ENCODE data around the gene MRPL39.

Gene MRPL39

GRCh38 chr21:25614441-25614840 is 7.2 kb upstream of the MRPL39 start:
- DNase-seq (ENCODE audit: low read depth in 2 of 2) = no peak

GRCh38 chr21:25608044-25608737 is 910 bp upstream of the MRPL39 start:
- peak; percentile 48 to 57 for DNase-seq (ENCODE audit: low read depth in 2 of 2)

- no peak for DNase-seq (ENCODE audit: low read depth in 2 of 2)
Measured at GRCh38 chr21:25589887-25590286, 17.4 kb downstream of the MRPL39 start.

GRCh38 chr21:25586791-25587190 is 20.5 kb downstream of the MRPL39 start:
- DNase-seq (ENCODE audit: low read depth in 2 of 2) = no peak

GRCh38 chr21:25586326-25586725 is 21.0 kb downstream of the MRPL39 start:
- DNase-seq (ENCODE audit: low read depth in 2 of 2) = no peak

GRCh38 chr21:25584833-25585676 is 22.2 kb downstream of the MRPL39 start:
- no peak for DNase-seq (ENCODE audit: low read depth in 2 of 2)

GRCh38 chr21:25583370-25584130 is 23.7 kb downstream of the MRPL39 start:
- DNase-seq (ENCODE audit: low read depth in 2 of 2) = no peak

- DNase-seq (ENCODE audit: low read depth in 2 of 2) = no peak
Measured at GRCh38 chr21:25582888-25583287, 24.4 kb downstream of the MRPL39 start.

- no peak for DNase-seq (ENCODE audit: low read depth in 2 of 2)
Measured at GRCh38 chr21:25582164-25582790, 25.0 kb downstream of the MRPL39 start.

- DNase-seq (ENCODE audit: low read depth in 2 of 2) = no peak
Measured at GRCh38 chr21:25581582-25581981, 25.7 kb downstream of the MRPL39 start.

- no peak for DNase-seq (ENCODE audit: low read depth in 2 of 2)
Measured at GRCh38 chr21:25580912-25581260, 26.4 kb downstream of the MRPL39 start.

- no peak for DNase-seq (ENCODE audit: low read depth in 2 of 2)
Measured at GRCh38 chr21:25579226-25580013, 27.9 kb downstream of the MRPL39 start.

- no peak for DNase-seq (ENCODE audit: low read depth in 2 of 2)
Measured at GRCh38 chr21:25578056-25578961, 29.0 kb downstream of the MRPL39 start.

GRCh38 chr21:25577424-25578055 is 29.7 kb downstream of the MRPL39 start:
- DNase-seq (ENCODE audit: low read depth in 2 of 2) = no peak

- DNase-seq (ENCODE audit: low read depth in 2 of 2) = peak; percentile 51 to 71
Measured at GRCh38 chr21:25573409-25574206, 33.7 kb downstream of the MRPL39 start.

- DNase-seq (ENCODE audit: low read depth in 2 of 2) = no peak
Measured at GRCh38 chr21:25572861-25573310, 34.4 kb downstream of the MRPL39 start.

- no peak for DNase-seq (ENCODE audit: low read depth in 2 of 2)
Measured at GRCh38 chr21:25571726-25572121, 35.6 kb downstream of the MRPL39 start.

- no peak for DNase-seq (ENCODE audit: low read depth in 2 of 2)
Measured at GRCh38 chr21:25569711-25570110, 37.6 kb downstream of the MRPL39 start.

GRCh38 chr21:25569084-25569483 is 38.2 kb downstream of the MRPL39 start:
- DNase-seq (ENCODE audit: low read depth in 2 of 2) = no peak

All from activated CD8-positive, alpha-beta memory T cell treated with anti-CD3 and anti-CD28 coated beads for 4 hours (primary cell).